GM18907 (cell line): ENCODE data around the gene ACER1.
"Not testable (repeated sequence)": the region's sequence is repeated elsewhere in the genome, so short reads cannot be mapped to it uniquely, and the experiment has no call there.

ENCODE experiments used
- ATAC-seq: cut with Tn5 transposase; IDR thresholded peaks from one replicate; pipeline ENCODE4 v1.9.1; 2021; ENCODE audit warnings: mild to moderate bottlenecking, moderate library complexity; ENCODE audit not compliant: unreplicated experiment

Gene ACER1, protein sequence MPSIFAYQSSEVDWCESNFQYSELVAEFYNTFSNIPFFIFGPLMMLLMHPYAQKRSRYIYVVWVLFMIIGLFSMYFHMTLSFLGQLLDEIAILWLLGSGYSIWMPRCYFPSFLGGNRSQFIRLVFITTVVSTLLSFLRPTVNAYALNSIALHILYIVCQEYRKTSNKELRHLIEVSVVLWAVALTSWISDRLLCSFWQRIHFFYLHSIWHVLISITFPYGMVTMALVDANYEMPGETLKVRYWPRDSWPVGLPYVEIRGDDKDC

DNA sequence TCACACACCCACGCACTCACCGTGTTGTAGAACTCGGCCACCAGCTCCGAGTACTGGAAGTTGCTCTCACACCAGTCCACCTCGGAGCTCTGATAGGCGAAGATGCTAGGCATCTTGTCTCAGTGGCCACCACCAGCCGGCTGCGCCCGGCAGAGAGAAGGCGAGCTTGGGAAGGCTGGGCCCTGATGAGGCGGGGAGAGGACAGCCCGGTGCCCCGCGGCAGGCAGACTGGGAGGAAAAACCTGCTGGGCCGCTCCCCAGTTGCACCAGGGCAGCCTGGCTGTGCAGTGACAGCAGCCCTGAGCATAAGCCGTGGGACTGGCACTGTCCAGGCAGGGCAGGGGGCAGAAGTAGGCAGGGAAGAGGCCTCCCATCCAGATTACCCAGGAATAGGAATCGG is at the start of gene ACER1:
Gene ACER1, minus strand, starts transcription at position 174 of the 400 bp plus-strand sequence. Its CDS starts 61 bp downstream, at position 113.
- no peak for ATAC-seq

DNA sequence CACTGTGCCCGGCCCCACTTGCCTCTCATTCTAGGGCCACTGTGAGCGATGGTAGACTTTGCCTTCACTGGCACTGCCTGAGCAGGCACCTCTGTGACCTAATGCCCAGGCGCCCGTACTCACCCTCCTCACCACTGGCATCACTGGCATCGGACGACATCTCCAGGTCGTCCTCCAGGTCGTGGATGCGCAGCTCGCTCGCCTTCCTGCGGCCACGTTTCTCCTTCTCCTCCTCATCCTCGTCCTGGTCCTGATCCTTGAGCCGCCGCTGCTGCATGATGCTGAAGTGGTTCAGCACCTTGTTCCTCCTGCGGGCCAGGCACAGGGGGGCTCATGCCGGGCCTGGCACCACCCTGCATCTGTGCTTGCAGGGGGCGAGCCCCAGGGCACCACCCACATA is 49.8 kb upstream of the ACER1 start:
- ATAC-seq, result no peak

DNA sequence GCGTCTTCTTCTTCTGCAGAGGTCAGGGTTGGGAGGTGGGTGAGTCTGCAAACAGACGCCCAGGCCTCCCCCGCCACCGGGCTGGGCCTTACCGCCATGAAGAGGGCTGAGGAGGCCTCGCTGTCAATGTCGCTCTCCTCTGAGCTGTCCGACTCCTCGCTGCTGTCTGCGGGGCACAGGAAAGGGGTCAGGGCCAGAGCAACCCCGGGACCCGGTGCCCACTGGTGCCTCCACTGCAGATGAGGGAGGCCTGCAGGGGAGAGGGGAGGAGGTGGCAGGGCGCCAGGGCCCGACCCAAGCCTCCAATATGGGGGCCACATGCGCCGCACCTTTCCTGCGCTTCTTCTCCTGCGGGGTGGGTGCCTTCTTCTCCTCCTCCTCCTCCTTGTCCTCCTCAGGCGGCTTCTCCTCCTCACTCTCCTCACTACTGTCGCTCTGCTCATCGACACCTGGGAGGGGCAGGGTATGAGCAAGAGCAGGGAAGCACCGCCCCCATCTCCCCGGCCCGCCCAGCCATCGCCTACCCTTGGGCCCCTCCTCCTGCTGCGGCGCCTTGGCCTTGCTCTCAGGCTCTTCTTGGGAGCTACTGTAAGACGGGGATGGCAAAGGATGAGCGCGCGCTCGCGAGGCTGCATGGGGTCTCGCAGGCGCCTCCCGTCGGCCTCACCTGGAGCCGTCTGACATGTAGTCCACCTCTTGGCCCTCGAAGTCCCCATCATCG is 47.8 kb upstream of the ACER1 start:
- no peak for ATAC-seq

DNA sequence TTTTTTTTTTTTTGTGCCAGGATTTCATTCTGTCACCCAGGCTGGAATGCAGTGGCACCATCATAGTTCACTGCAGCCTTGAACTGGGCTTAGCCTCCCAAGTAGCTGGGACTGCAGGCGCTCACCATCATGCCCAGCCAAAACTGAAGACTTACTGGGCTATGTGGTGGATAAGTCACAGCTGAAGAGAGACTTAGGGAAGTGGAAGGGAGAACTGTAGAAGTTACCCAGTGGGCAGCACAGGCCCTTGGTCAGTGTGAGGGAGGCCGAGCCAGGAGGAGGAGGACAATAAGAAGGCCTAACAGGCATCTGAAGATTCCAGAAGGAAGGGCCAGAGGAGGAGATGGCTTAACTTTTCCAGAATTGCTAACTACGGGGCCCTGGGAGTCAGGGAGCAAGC is 46.3 kb upstream of the ACER1 start:
- no peak for ATAC-seq

DNA sequence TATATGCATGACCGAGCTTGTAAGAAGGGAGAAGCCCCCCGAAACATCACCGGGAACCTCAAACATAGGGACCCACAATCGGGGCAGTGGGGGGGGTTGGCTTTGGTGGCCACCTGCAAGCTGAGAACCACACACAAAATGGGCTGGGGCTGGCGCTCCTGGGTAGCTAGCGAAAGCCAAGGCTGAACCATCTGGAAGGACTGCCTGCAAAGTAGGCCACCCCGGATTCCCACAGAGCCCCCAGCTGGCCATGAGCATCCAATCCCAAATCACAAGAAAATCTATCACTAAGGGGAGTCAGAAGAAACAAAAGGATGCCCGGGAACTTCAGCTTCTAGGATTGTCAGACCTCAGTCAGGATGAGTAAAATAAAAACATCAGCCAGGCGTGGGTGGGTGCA is 45.1 kb upstream of the ACER1 start:
- no peak for ATAC-seq

DNA sequence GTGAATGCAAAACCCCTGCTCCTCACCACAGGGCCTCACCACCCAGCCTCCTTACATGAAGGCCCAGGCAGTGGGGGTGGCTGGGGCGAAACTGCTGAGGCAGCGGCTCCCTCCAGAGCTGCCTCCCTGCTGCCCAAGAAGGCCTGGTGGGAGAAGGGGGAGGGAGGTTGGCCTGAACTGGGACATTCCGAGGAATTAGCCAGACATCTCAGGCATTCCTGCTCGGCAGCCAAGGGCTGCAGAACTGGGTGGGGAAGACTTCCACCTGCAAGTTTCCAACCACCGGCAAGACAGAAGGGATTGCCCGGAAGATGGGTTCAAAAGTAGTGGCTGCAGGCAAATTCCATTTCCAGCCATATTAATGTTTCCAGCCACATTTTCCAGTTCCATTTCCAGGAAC is 44.6 kb upstream of the ACER1 start:
- ATAC-seq, result no peak

DNA sequence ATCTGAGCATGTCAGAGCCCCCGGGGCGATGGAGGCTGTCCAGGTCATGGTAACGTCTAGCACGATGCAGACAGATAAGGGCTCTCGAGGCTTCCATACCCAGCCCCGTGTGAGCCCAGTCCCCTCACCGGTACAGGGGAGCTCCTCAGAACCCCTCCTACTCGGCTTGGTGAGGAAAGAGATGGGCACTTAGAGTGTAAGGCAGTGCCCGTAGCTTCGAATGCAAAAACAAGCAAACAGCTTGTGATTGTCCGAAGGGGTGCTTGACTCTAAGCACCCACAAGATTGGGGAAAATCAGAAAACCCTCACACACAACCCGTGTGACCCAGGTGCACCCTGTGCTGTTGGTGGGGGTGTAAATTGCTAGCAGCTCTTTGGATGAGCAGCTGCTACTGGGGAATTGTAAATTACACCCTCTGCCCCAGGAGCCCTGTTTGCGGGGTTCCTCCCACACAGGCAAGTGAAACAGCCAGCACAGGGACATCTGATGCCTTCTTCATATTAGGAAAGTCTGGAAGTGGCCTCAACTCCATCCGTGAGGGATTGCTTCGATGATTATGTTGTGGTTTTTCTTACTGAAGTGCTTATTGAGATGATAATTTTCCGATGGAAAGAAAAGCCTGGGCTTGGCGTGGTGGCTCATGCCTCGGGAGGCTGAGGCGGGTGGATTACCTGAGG is 43.2 kb upstream of the ACER1 start:
- no peak for ATAC-seq

DNA sequence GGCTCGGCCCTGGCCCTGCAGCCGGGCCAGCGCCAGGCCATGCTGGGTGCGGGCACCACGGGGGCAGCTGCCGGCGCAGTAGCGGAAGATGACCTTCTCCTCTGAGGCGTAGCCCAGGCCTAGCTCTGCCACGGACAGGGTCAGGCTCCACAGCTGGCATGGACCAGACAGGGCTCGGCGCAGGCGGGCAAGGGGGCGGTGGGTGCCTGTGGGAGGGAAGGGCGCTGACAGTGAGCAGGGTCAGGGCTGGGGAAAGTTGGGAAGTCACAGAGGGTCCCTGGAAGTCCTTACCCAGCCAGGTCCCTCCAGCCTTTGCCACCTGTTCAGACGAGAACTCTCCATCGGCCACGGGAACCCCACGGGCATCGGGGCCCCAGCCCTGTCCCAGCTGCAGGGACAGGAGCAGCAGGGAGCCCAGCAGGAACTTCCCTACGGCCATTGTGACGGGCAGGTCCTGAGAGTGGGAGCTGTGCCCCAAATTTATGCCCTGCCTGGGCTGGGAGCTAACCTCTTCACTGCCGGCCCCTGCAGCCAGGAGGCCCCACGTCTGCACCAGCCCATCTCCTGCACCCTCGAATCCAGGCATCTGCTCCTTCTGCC is 42.1 kb upstream of the ACER1 start, which contains the start of gene PSPN:
Gene PSPN, minus strand, starts transcription at position 523 of the 600 bp plus-strand sequence. Its CDS starts 84 bp downstream, at position 439.
- no peak for ATAC-seq

DNA sequence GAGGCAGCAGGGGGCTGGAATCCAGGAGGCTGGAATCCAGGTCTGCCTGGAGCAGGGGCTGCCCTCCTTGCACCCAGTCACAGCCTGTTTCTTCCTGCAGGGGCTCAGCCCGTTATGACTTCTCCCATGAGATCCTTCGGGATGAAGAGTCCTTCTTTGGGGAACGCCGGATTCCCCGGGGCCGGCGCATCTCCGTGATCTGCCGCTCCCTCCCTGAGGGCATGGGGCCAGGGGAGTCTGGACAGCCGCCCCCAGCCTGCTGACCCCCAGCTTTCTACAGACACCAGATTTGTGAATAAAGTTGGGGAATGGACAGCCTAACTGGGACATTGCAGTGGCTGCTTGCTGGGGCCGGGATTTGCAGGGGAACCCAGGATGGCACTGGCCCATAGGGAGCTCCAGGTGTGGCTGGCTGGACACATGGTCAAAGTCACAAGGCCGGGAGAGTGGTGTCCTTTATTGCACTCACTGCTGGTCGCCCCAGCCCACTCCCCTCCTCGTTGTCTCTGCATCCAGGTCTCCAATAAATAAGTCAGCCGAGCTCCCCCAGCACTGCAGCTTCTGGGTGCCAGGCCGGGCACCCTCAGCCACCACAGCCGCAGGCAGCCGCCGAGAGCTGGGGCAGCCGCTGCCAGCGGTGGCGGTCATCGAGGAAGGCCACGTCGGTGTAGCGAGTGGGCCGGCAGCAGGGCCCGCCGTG is 41.4 kb upstream of the ACER1 start:
- no peak for ATAC-seq

DNA sequence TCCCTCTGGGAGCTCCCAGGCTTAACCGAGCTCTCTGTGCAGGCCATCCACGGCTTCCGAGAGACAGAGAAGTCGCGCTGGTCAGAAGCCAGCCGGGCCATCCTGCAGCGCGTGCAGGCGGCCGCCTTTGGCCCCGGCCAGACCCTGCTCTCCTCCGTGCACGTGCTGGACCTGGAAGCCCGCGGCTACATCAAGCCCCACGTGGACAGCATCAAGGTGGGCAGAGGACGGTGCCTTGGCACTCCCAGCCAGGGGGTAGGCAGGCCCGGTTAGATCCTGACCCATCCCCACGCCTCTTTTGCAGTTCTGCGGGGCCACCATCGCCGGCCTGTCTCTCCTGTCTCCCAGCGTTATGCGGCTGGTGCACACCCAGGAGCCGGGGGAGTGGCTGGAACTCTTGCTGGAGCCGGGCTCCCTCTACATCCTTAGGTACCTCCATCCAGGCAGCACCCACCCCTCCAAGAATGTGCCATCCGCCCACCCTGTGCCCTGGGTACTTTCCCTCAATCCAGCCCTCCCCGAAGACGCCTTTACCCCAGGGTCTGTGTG is 40.8 kb upstream of the ACER1 start:
- no peak for ATAC-seq

DNA sequence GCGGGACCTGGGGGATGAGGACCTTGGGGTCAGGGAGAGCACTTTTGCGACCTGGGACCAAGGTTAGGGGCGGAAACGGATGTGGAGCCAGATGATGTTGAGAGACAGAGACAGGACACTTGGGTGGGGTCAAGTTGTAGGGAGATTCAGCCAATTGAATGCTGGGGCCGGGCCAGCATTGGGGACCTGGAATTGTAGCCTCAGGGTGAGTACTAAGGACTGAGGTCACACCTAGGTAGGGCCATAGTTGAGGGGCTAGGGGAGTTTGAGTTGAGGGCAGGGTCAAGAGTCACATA is 40.3 kb upstream of the ACER1 start:
- ATAC-seq, result no peak

DNA sequence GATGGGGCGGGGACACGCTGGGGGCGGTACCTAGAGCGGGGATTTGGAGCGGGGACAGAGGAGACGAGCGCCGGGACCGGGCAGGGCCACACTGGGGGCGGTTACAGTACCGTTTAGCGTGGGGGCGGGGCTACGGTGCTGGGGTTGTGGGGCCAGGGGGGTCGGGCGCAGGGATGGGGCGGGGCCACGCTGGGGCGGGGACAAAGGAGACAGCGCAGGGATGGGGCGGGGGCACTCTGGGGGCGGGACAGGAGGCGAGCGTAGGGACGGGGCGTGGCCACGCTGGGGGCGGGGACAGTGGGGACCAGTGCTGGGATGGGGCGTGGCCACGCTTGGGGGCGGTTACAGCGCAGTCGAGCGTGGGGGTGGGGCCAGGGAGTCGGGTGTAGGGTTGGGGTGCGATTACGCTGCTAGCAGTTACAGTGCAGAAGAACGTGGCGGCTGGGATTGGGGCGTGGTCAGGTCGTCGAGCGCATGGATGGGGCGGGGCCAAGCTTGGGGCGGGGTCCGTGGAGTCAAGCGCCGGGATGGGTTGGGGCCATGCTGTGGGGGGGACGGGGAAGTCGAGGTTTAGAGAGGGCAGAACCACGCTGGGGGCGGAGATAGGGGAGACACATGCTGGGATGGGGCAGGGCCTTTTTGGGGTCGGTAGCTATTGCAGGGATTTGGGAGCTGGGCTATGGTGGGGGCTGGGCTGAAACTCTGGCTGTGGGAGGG is 39.8 kb upstream of the ACER1 start:
- peak; percentile 46 for ATAC-seq

DNA sequence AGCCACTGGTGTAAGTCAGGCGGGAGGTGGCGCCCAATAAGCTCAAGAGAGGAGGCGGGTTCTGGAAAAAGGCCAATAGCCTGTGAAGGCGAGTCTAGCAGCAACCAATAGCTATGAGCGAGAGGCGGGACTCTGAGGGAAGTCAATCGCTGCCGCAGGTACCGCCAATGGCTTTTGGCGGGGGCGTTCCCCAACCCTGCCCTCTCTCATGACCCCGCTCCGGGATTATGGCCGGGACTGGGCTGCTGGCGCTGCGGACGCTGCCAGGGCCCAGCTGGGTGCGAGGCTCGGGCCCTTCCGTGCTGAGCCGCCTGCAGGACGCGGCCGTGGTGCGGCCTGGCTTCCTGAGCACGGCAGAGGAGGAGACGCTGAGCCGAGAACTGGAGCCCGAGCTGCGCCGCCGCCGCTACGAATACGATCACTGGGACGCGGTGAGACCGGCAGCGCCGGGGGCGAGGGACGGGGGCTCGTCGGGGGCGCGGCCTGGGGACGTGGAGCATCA is 39.2 kb upstream of the ACER1 start, which contains the start of gene ALKBH7:
Gene ALKBH7, plus strand, starts transcription at position 201 of the 502 bp plus-strand sequence. Its CDS starts 27 bp downstream, at position 228.
- peak; percentile 78 for ATAC-seq

DNA sequence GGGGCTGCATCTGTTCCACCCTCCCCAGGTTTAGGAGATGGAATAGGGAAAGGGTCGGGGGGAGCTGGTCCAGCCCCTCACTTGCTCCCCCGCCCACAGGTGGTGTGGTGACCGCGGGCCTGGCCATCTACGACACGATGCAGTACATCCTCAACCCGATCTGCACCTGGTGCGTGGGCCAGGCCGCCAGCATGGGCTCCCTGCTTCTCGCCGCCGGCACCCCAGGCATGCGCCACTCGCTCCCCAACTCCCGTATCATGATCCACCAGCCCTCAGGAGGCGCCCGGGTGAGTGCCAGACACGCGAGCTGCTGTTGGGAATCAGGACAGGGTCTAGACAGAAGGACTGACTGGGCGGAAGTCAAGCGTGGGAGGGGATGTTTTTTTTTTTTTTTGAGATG is 30.9 kb upstream of the ACER1 start:
- ATAC-seq, result no peak

DNA sequence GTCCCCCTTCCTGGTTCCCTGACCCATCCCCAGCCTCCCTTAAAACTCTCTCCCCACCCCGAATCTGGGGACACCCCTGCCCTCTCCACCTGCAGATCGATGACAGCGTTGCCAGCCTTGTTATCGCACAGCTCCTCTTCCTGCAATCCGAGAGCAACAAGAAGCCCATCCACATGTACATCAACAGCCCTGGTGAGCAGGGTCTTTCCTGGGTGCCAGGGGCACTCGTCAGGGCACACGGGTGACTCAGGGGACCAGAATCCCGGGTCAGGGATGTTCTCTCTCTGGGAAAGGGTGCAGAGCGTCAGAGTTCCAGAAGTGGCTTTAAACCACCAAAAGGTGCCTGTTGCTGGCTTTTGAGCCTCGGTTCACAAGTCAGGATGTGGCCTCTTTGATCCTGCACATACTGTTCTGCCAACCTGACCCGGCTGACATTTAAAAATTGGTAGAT is 29.0 kb upstream of the ACER1 start:
- no peak for ATAC-seq

DNA sequence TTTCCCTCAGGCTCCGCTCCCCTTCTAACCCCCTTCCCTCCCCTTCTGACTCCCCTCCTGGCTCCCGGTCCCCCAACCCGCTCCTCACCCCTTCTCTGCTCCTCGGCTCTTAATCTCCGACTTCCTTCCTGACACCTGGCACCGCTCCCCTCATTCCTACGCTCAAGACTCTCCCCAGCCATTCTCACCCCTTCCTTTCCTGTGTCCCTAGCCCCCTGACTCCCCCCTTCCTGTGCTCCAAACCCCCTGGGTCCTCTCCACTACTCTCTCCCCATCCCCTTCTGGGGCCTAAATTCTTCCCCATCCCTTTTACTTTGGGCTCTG is 28.6 kb upstream of the ACER1 start:
- no peak for ATAC-seq

DNA sequence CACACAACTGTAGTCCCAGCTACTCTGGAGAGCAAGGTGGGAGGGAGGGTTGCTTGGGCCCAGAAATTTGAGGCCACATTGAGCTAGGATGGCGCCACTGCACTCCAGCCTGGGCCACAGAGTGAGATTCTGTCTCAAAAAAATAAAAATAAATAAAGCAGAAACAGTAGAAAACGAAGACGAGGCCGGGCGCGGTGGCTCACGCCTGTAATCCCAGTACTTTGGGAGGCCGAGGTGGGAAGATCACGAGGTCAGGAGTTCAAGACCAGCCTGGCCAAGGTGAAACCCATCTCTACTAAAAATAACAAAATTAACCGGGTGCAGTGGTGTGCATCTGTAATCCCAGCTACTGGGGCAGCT is 27.4 kb upstream of the ACER1 start:
- not testable (repeated sequence) for ATAC-seq

DNA sequence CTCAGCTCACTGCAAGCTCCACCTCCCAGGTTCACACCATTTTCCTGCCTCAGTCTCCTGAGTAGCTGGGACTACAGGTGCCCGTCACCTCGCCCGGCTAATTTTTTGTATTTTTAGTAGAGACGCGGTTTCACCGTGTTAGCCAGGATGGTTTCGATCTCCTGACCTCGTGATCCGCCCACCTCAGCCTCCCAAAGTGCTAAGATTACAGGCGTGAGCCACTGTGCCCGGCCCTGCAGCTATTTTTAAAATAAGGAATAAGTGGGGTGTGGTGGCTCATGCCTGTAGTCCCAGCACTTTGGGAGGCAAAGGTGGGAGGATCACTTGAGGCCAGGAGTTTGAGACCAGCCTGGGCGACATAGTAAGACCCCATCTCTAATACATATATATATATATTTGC is 27.0 kb upstream of the ACER1 start:
- ATAC-seq, result not testable (repeated sequence)

DNA sequence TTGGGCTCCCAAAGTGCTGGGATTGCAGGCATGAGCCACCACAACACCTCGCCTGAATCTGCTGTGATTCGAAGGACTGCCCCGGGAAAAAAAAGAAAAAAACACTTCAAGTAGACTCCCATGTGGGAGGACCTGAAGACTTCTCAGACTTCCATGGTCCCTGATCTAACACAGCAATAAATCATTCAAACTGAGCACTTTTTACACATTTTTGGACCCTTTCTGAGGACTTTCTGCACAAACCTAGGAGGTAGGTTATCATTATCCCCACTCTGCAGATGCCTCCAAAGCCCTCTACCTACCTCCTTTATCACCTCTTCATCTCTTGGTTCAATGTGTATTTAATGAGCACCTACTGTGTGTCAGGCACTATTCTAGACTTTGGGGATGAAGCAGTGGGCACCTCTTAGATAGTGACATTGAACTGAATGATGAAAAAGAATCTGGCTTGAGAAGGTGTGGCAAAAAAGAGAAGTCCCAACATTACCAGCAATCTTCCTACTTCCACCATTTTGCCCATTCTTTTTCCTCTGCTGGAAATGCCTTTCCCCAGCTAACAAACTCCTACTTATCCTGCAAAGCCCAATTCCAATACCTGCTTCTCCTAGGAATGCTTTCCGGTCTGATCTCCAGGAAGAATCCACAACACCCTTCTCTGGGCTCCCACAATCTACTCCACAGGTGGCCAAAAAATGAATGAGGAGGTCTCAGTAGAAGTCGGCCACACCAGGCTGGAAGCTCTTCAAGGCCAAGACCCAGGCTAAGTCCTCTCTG is 26.3 kb upstream of the ACER1 start:
- ATAC-seq, result no peak
